SK-N-MC (cell line): ENCODE measurements around the gene CREB3L2.

Experiments used
- EZH2 ChIP-seq: fragments of 200-600 bp; sonication (generic); IDR thresholded peaks from one replicate; pipeline ENCODE4 v1.6.1; 2017; ENCODE audit warnings: antibody characterized with exemption
- FOXP2 ChIP-seq: optimal IDR thresholded peaks from 2 replicates; pipeline ENCODE3; 2011; ENCODE audit warnings: mild to moderate bottlenecking, moderate library complexity; ENCODE audit not compliant: insufficient read depth; ENCODE audit errors: extremely low read length, control extremely low read depth
- POLR2AphosphoS5 ChIP-seq: IDR thresholded peaks from 2 replicates; pipeline ENCODE4 v1.6.1; 2012; ENCODE audit warnings: mild to moderate bottlenecking, low read depth, low read length, borderline replicate concordance

DNA sequence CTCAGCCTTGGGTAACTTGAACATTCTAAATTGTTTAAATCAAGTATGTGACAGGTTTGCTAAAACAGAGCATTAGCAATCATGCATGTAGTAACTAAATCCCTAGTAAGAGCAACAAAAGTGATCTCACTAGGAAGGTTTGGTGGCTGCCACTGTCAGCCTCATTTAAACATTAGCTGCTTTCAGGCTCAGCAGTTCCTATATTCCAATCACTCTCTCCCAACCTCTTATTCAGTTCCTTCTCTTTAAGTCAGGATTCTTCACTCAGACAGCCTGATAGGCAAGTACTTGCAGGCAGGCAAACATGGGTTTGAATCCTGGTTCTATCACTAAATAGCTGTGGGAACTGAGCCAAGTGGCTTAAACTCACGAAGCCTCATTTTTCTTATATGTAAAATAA is 3.6 kb downstream of the CREB3L2 start:
- TF ChIP-seq EZH2: no peak
- no peak for TF ChIP-seq POLR2AphosphoS5
- TF ChIP-seq FOXP2: no peak
